Neuronal stem cell (in vitro differentiated cells): ENCODE results near the gene PATJ.
A peak's percentile ranks its signal among the peaks of the same experiment; 100 is the strongest.

ENCODE experiments used
- DNase-seq: peaks from one replicate; pipeline ENCODE4 v3.0.0-alpha.2; 2013; ENCODE audit warnings: low spot score
- H2AFZ ChIP-seq: one replicate; pipeline ENCODE4 v1.6.1; 2013; ENCODE audit warnings: mild to moderate bottlenecking, low read length, inconsistent platforms
- H2AK5ac ChIP-seq: 2 replicates; pipeline ENCODE4 v1.6.1; 2013; ENCODE audit warnings: low read depth, mild to moderate bottlenecking, inconsistent platforms, low read length, moderate library complexity, mixed read lengths
- H2BK120ac ChIP-seq: 2 replicates; pipeline ENCODE4 v1.6.1; 2013; ENCODE audit warnings: low read depth, mild to moderate bottlenecking, inconsistent platforms, low read length, moderate library complexity, mixed read lengths
- H2BK12ac ChIP-seq: one replicate; pipeline ENCODE4 v1.6.1; 2013; ENCODE audit warnings: low read length, inconsistent platforms
- H2BK15ac ChIP-seq: 2 replicates; pipeline ENCODE4 v1.6.1; 2013; ENCODE audit warnings: mild to moderate bottlenecking, low read length, inconsistent platforms, mixed read lengths
- H2BK5ac ChIP-seq: one replicate; pipeline ENCODE4 v1.6.1; 2013; ENCODE audit warnings: inconsistent platforms, mild to moderate bottlenecking, low read length, moderate library complexity
- H3K14ac ChIP-seq: one replicate; pipeline ENCODE4 v1.6.1; 2013; ENCODE audit warnings: low read length, inconsistent platforms
- H3K18ac ChIP-seq: 2 replicates; pipeline ENCODE4 v1.6.1; 2013; ENCODE audit warnings: low read length, inconsistent platforms
- H3K23ac ChIP-seq: 2 replicates; pipeline ENCODE4 v1.6.1; 2013; ENCODE audit warnings: low read depth, mild to moderate bottlenecking, mixed read lengths, low read length, inconsistent platforms; ENCODE audit not compliant: poor library complexity
- H3K27ac ChIP-seq: replicated peaks from 3 replicates; pipeline ENCODE4 v1.5.1; 2013; ENCODE audit warnings: low read length, inconsistent platforms
- H3K27me3 ChIP-seq, 3 experiments: 2 replicates each; pipeline ENCODE4 v1.6.1; 2013; ENCODE audit warnings: low read length in 3 of 3, mild to moderate bottlenecking in 2 of 3, inconsistent platforms in 1 of 3, low read depth in 1 of 3, mixed read lengths in 1 of 3, moderate library complexity in 1 of 3; ENCODE audit not compliant: control insufficient read depth in 3 of 3, insufficient read depth in 3 of 3
- H3K36me3 ChIP-seq, 2 donors: replicated peaks in 1 of 2; 2 replicates each; pipeline ENCODE4 v1.6.1; 2013; ENCODE audit warnings: low read length in 2 of 2; ENCODE audit not compliant: control insufficient read depth in 2 of 2, insufficient read depth in 2 of 2
- H3K4ac ChIP-seq: 2 replicates; pipeline ENCODE4 v1.6.1; 2013; ENCODE audit warnings: inconsistent platforms, mild to moderate bottlenecking, low read length, moderate library complexity
- H3K4me1 ChIP-seq, 2 donors: 1 replicate in 1 of 2; 2 replicates in 1 of 2; pipeline ENCODE4 v1.6.1; 2013; ENCODE audit warnings: low read length in 2 of 2, low read depth in 1 of 2; ENCODE audit not compliant: control insufficient read depth in 2 of 2, insufficient read depth in 1 of 2
- H3K4me2 ChIP-seq: one replicate; pipeline ENCODE4 v1.6.1; 2013; ENCODE audit warnings: mild to moderate bottlenecking, low read length, inconsistent platforms; ENCODE audit not compliant: insufficient read depth, poor library complexity, severe bottlenecking
- H3K4me3 ChIP-seq, 2 donors: 2 replicates each; pipeline ENCODE4 v1.5.1; 2013; ENCODE audit warnings: low read length in 2 of 2, mild to moderate bottlenecking in 2 of 2, inconsistent platforms in 1 of 2, moderate library complexity in 1 of 2
- H3K79me1 ChIP-seq: one replicate; pipeline ENCODE4 v1.6.1; 2013; ENCODE audit warnings: low read depth, mild to moderate bottlenecking, inconsistent platforms, low read length, moderate library complexity
- H3K9ac ChIP-seq: one replicate; pipeline ENCODE4 v1.6.1; 2013; ENCODE audit warnings: mild to moderate bottlenecking, low read depth, low read length, inconsistent platforms; ENCODE audit not compliant: poor library complexity
- H3K9me3 ChIP-seq, 2 donors: replicated peaks in 1 of 2; 2 replicates each; pipeline versions ENCODE3 to v1.6.1; 2013; ENCODE audit warnings: low read length in 2 of 2, mild to moderate bottlenecking in 2 of 2, inconsistent platforms in 1 of 2, low read depth in 1 of 2, mixed read lengths in 1 of 2, moderate library complexity in 1 of 2; ENCODE audit not compliant: control insufficient read depth in 2 of 2, insufficient read depth in 1 of 2
- H4K8ac ChIP-seq: one replicate; pipeline ENCODE4 v1.6.1; 2013; ENCODE audit warnings: low read depth, mild to moderate bottlenecking, inconsistent platforms, low read length, moderate library complexity
- H4K91ac ChIP-seq: one replicate; pipeline ENCODE4 v1.6.1; 2013; ENCODE audit warnings: low read length, low read depth, mild to moderate bottlenecking, inconsistent platforms; ENCODE audit not compliant: poor library complexity
- WGBS, 2 donors: extraction: QIAGEN DNeasy Blood & Tissue Kit; methylation state at CpG; one replicate each; pipeline ENCODE4 v1.1.7; 2013; ENCODE audit warnings: missing lambda C conversion rate in 2 of 2, mixed read lengths in 1 of 2; ENCODE audit not compliant: insufficient read length in 2 of 2, insufficient replicate concordance in 1 of 2; ENCODE audit errors: extremely low coverage in 2 of 2; 5-methylcytosine and 5-hydroxymethylcytosine counted together

PATJ gene

GRCh38 chr1:61757950-61758349 is 15.7 kb downstream of the PATJ start:
- H2BK12ac ChIP-seq = no peak overlapping the region
- no peak overlapping the region for H3K4ac ChIP-seq
- H3K9me3 ChIP-seq = no peaks in the 10 kb centered on the region
- no peak overlapping the region for H2BK15ac ChIP-seq
- H3K23ac ChIP-seq = no peak overlapping the region
- no peak overlapping the region for H3K27ac ChIP-seq
- H2AK5ac ChIP-seq = no peak overlapping the region
- no CpG with 5 or more reads among the region's 2 CpGs for WGBS, 2 donors
- H4K91ac ChIP-seq = no peak overlapping the region
- H3K9ac ChIP-seq = no peak overlapping the region
- no peak overlapping the region for H3K4me3 ChIP-seq
- no peak overlapping the region for H4K8ac ChIP-seq
- no peak overlapping the region for H2BK5ac ChIP-seq
- H3K79me1 ChIP-seq = no peaks in the 10 kb centered on the region
- no peaks in the 10 kb centered on the region for H3K36me3 ChIP-seq
- no peak overlapping the region for H3K18ac ChIP-seq
- no peaks in the 10 kb centered on the region for H3K27me3 ChIP-seq
- no peak overlapping the region for H3K14ac ChIP-seq
- H2BK120ac ChIP-seq = no peak overlapping the region
- H3K4me1 ChIP-seq = no peaks in the 10 kb centered on the region
- H2AFZ ChIP-seq = no peak overlapping the region
- no peak for DNase-seq
- H3K4me2 ChIP-seq = no peak overlapping the region

GRCh38 chr1:61770131-61770530 is 27.9 kb downstream of the PATJ start:
- Histone ChIP-seq H3K4me3 (no peak overlapping the region), H3K9me3 (no peaks in the 10 kb centered on the region), H4K91ac (no peak overlapping the region), H2BK15ac (no peak overlapping the region), H2AFZ (no peak overlapping the region), H2BK5ac (no peak overlapping the region), H3K4me1 (no peaks in the 10 kb centered on the region), H3K4ac (no peak overlapping the region), H3K27me3 (peaks cover 0 to 3% (median 0%) of the 10 kb centered on the region in 3 experiments), H3K23ac (no peak overlapping the region), H2BK120ac (no peak overlapping the region), H2BK12ac (no peak overlapping the region), H3K18ac (no peak overlapping the region), H3K27ac (no peak overlapping the region), H2AK5ac (no peak overlapping the region), H3K14ac (no peak overlapping the region), H4K8ac (no peak overlapping the region), H3K79me1 (no peaks in the 10 kb centered on the region), H3K4me2 (no peak overlapping the region), H3K36me3 (no peaks in the 10 kb centered on the region), H3K9ac (no peak overlapping the region)
- no CpG with 5 or more reads among the region's 1 CpG for WGBS, 2 donors
- DNase-seq = no peak

DNA sequence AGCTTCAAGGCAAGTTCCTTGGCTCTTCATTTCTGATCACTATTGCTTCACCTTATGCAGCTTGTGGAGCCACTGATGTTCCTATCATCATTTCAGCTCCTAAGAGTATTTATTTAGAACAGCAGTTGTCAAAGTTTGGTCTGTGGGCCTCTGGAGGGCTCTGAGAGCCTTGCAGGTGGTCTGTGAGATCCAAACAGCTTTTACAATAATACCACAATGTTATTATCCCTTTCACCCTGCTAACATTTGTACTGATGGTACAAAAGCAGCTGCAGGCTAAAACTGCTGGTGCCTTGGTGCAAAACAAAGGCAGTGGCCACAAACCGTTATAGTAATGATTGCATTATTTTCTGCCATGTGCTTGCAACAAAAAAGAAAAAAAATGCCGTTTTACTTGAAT is 33.8 kb downstream of the PATJ start:
- no peaks in the 10 kb centered on the region for H3K4me1 ChIP-seq
- no peak overlapping the region for H3K4me3 ChIP-seq
- no peak overlapping the region for H3K18ac ChIP-seq
- H2BK5ac ChIP-seq = no peak overlapping the region
- no peak overlapping the region for H2BK12ac ChIP-seq
- no CpG with 5 or more reads among the region's 2 CpGs for WGBS, 2 donors
- H3K9me3 ChIP-seq = no peaks in the 10 kb centered on the region
- peak overlapping the region; percentile 45 for H2AFZ ChIP-seq
- no peaks in the 10 kb centered on the region for H3K79me1 ChIP-seq
- no peak overlapping the region for H3K9ac ChIP-seq
- H2BK15ac ChIP-seq = no peak overlapping the region
- no peak overlapping the region for H2AK5ac ChIP-seq
- H3K23ac ChIP-seq = no peak overlapping the region
- no peak overlapping the region for H3K14ac ChIP-seq
- peaks cover 0 to 3% (median 0%) of the 10 kb centered on the region in 3 experiments for H3K27me3 ChIP-seq
- H3K27ac ChIP-seq = no peak overlapping the region
- no peak overlapping the region for H4K91ac ChIP-seq
- no peak overlapping the region for H4K8ac ChIP-seq
- H3K4ac ChIP-seq = no peak overlapping the region
- H3K4me2 ChIP-seq = no peak overlapping the region
- no peaks in the 10 kb centered on the region for H3K36me3 ChIP-seq
- DNase-seq = no peak
- H2BK120ac ChIP-seq = no peak overlapping the region

- no peak overlapping the region for H4K8ac ChIP-seq
- no peak overlapping the region for H2BK120ac ChIP-seq
- no peak overlapping the region for H3K18ac ChIP-seq
- H2BK5ac ChIP-seq = no peak overlapping the region
- no peak overlapping the region for H3K4me3 ChIP-seq
- no peak overlapping the region for H2BK15ac ChIP-seq
- no peaks in the 10 kb centered on the region for H3K27me3 ChIP-seq
- no peak overlapping the region for H3K27ac ChIP-seq
- H3K23ac ChIP-seq = no peak overlapping the region
- WGBS, 2 donors = no CpG with 5 or more reads among the region's 2 CpGs
- H3K9ac ChIP-seq = no peak overlapping the region
- DNase-seq = no peak
- no peaks in the 10 kb centered on the region for H3K4me1 ChIP-seq
- H3K4ac ChIP-seq = no peak overlapping the region
- H2AK5ac ChIP-seq = no peak overlapping the region
- H3K4me2 ChIP-seq = no peak overlapping the region
- no peaks in the 10 kb centered on the region for H3K79me1 ChIP-seq
- no peaks in the 10 kb centered on the region for H3K9me3 ChIP-seq
- H4K91ac ChIP-seq = no peak overlapping the region
- H3K36me3 ChIP-seq = no peaks in the 10 kb centered on the region
- H2BK12ac ChIP-seq = no peak overlapping the region
- no peak overlapping the region for H2AFZ ChIP-seq
- no peak overlapping the region for H3K14ac ChIP-seq
Observed at GRCh38 chr1:61779231-61779630, 37.0 kb downstream of the PATJ start.
